HG03342 (cell line): ENCODE measurements around the gene CRYL1.
"Not testable (repeated sequence)": the region's sequence is repeated elsewhere in the genome, so short reads cannot be mapped to it uniquely, and the experiment has no call there.

ENCODE experiments used
- ATAC-seq: cut with Tn5 transposase; IDR thresholded peaks from one replicate; pipeline ENCODE4 v1.9.1; 2021; ENCODE audit warnings: mild to moderate bottlenecking, moderate library complexity; ENCODE audit not compliant: unreplicated experiment

CRYL1 gene

DNA sequence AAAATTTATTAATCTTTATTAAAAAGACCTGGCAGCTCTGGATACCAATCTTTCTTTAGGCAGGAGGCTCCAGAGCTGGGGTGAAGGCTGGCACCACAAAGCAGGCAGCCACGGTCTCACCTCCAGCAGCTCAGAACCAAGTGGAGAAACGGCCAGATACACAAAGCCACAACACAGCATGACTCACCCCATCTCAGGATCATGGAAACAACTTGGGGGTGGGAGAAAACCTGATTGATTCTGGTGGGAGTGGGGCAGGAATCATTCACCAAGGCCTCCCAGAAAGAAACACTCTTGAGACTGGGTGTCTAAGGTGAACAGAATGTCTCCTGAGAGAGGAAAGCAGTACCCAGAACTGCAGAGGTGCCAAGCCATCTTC lies 64.2 kb downstream of the CRYL1 start:
- no peak for ATAC-seq

DNA sequence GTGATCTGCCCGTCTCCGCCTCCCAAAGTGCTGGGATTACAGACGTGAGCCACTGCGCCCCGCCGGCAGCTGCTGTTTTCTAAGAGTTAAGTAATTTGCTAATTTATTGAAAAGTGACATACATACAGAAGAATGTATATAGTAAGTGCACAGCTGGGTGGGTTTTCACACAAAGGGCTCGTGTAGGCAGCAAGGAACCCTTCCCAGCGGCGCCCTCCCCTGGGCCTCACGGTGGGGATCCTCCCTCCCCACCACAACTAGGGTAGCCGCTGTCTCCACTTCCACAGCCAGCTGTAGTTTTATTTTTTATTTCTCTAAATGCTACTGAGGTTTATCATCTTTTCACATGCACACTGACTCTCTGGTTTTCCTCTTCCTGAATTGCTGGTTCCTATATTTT lies 64.9 kb downstream of the CRYL1 start:
- no peak for ATAC-seq

GRCh38 chr13:20457670-20458069 lies 68.0 kb downstream of the CRYL1 start:
- ATAC-seq = no peak

GRCh38 chr13:20456737-20457136 lies 68.9 kb downstream of the CRYL1 start:
- ATAC-seq = no peak

- ATAC-seq = no peak
These were observed 74.3 kb downstream of the CRYL1 start for GRCh38 chr13:20451397-20451796.

- no peak for ATAC-seq
These were observed 77.2 kb downstream of the CRYL1 start for GRCh38 chr13:20448470-20448869.

- no peak for ATAC-seq
These were observed 78.8 kb downstream of the CRYL1 start for GRCh38 chr13:20446900-20447299.

DNA sequence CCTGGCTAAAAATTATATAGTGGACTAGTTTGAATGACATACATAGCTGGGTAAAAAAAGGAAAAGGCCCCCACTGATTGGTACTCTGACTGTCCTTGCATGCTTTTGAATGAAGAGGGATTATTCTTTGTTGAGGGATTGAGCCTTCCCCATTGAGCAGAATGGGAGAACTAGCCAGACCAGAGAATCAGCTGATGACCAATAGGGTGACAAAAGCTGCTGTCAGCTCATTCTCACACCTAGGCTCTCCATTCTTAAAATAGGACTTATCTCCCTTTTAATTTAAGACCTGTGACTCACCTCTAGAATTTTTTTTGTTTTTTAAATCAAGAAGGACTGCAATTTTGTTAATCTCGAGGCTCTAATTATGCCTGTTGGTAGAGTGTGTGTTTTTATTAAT lies 79.3 kb downstream of the CRYL1 start:
- ATAC-seq = no peak

- no peak for ATAC-seq
These were observed 82.8 kb downstream of the CRYL1 start for GRCh38 chr13:20442798-20443381.

DNA sequence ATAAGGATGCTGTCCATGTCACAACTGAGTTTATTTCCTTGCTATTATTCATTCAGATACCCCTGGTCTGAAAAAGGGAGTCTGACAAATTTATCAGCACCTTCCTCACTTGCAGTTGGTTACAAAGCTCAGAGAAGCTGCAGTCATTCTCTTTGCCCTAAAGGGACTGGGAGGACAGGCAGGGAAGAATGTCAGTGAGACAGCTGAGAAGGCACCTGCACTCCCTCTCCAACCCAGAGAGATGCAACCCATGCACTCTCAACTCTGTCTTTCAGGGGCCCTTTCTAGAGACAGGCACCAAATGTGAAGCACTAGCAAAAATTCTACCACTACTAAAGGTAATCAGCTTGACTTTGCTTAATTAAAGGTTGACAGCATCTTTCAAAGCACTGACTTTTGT lies 83.3 kb downstream of the CRYL1 start:
- ATAC-seq = no peak

GRCh38 chr13:20441879-20442278 lies 83.8 kb downstream of the CRYL1 start:
- no peak for ATAC-seq

- no peak for ATAC-seq
These were observed 84.6 kb downstream of the CRYL1 start for GRCh38 chr13:20441056-20441455.

DNA sequence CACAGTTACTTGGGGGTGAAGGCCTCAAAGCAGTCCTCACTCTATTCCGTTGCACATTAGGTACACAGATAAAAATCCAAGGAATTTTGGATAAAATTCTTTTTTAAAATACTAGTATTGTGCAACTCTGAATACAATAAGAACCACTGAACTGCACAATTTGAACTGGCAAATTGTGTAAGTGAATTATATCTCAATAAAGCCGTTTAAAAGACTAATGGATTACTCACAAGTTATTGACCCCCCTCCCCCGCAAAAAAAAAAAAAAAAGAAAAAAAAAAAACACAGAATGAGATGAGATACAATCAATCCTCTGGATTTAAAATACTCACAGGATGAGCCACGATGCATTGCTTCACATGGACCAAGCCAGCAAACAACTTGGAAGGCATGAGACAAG lies 86.4 kb downstream of the CRYL1 start:
- ATAC-seq = no peak

DNA sequence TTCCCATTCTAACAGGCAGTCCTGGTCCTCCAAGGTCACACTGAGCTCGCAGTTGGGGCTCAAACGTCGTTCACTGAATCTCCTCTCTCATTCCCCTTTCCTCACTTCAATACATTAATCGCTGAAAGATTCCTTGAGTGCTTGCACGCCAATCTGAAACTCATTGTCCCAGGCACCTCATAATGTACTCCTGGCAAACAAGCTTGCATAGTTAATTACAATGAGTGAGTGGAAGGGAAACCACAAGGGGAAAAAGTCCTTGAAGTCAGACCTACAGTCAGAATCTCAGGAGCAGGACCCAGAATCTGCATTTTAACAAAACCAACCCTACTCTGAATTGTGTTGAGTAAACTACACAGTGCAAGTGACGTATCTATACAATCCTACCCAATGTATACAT lies 86.9 kb downstream of the CRYL1 start:
- no peak for ATAC-seq

DNA sequence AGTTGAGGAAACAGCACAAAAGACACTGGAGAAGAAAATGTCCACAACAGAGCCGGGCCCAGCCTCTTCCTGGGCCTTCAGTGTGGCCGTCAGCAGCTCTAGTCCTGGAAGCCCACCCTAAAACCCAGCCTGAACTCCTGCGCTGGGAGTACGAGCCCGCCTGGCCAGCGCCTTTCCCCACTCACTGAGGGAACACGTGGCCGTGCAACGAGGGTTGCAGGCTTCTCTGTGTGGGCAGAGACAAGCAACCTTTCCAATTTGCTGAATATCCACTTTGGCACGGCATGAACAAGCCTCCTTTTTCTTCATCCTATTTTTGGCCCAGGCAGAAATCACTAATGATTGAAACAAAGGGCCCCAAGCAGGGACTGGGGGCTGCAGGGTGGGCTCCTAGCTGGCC lies 89.2 kb downstream of the CRYL1 start:
- no peak for ATAC-seq

- no peak for ATAC-seq
These were observed 89.9 kb downstream of the CRYL1 start for GRCh38 chr13:20435616-20436368.

- not testable (repeated sequence) for ATAC-seq
These were observed 91.4 kb downstream of the CRYL1 start for GRCh38 chr13:20434210-20434609.

- no peak for ATAC-seq
These were observed 93.8 kb downstream of the CRYL1 start for GRCh38 chr13:20431687-20432384.

DNA sequence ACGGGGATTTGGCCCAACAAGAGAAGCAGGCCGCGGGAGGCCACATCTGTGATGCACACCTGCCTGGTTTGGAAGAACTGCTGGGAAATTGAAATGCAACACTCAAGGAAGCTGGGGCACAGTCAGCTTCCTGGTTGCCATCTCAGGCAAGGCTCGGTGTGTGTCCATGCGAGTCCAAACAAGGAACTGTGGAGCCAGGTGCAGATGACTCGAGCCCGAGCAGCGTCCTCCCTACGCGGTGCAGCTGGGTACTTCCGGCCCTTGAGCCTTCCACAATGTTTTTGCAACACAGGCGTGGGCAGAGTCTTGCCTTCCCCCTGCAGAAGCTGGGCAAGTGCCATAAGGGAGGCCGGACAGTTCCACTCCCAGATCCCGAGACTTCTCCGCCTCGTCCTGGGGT lies 94.6 kb downstream of the CRYL1 start:
- no peak for ATAC-seq

GRCh38 chr13:20430296-20430695 lies 95.4 kb downstream of the CRYL1 start:
- no peak for ATAC-seq

DNA sequence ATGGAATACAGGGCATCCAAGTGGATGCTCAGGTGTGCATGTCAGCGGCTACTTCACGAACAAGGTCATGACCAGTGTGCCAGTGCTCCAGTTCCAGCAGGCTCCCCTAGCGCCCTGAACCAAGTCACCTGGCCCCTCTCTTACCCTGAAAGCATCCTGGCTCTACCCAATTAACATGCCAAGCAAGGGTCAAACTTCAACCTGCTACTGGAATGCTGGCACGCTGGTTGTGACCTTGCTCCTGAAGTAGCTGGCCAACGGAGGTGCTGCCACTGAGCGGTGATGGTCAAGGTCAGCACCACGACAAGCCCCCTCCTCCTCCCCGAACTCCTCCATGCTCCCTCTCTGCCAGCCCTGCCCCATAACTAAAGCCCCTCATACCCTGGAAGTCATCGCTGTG lies 96.0 kb downstream of the CRYL1 start:
- no peak for ATAC-seq
